ENCODE results near the gene FCHO2.

Gene FCHO2

GRCh38 chr5:73119451-73120157, 163.8 kb downstream of the FCHO2 start:
- Histone ChIP-seq H3K4me3 (ENCODE audit: low read length) (peak overlapping the region; percentile 53), H3K79me2 (ENCODE audit: control insufficient read depth, low read length) (no peaks in the 10 kb centered on the region), H3K36me3 (ENCODE audit: control insufficient read depth, low read length) (no peaks in the 10 kb centered on the region), H3K27me3 (ENCODE audit: control insufficient read depth, low read length) (peaks cover 9% of the 10 kb centered on the region; the same call in 1 of the 2 replicates), H4K20me1 (ENCODE audit: control insufficient read depth, insufficient read depth, low read depth, low read length) (no peaks in the 10 kb centered on the region), H3F3A (ENCODE audit: control insufficient read depth, insufficient read depth) (no peaks in the 10 kb centered on the region), H3K4me1 (ENCODE audit: control insufficient read depth, low read length) (peaks cover 20% of the 10 kb centered on the region), H3K9me2 (replicated peaks; ENCODE audit: control insufficient read depth, low read length) (no peaks in the 10 kb centered on the region), H3K9me3 (ENCODE audit: control insufficient read depth, insufficient read depth, low read length) (no peaks in the 10 kb centered on the region), H3K4me2 (ENCODE audit: low read length) (peak overlapping the region; percentile 36), H3K27ac (ENCODE audit: low read depth, low read length) (no peak overlapping the region)
- TF ChIP-seq EZH2phosphoT487 (IDR thresholded peaks at IDR 0.05; ENCODE audit: borderline replicate concordance, low read length) (no peak), CTCF (IDR thresholded peaks at IDR 0.05; ENCODE audit: low read depth, low read length, poor library complexity, severe bottlenecking) (no peak)

- H3K4me1 ChIP-seq (ENCODE audit: control insufficient read depth, low read length) = peaks cover 20% of the 10 kb centered on the region
- H3K79me2 ChIP-seq (ENCODE audit: control insufficient read depth, low read length) = no peaks in the 10 kb centered on the region
- H3K9me2 ChIP-seq (replicated peaks; ENCODE audit: control insufficient read depth, low read length) = no peaks in the 10 kb centered on the region
- H3K4me3 ChIP-seq (ENCODE audit: low read length) = peak within 1 kb of the TSS; percentile 53
- H3K36me3 ChIP-seq (ENCODE audit: control insufficient read depth, low read length) = no peaks in the 10 kb centered on the region
- no peak for TF ChIP-seq EZH2phosphoT487 (IDR thresholded peaks at IDR 0.05; ENCODE audit: borderline replicate concordance, low read length)
- no peak for TF ChIP-seq CTCF (IDR thresholded peaks at IDR 0.05; ENCODE audit: low read depth, low read length, poor library complexity, severe bottlenecking)
- peak within 1 kb of the TSS; percentile 40 for H3K4me2 ChIP-seq (ENCODE audit: low read length)
- no peak within 1 kb of the TSS for H3K27ac ChIP-seq (ENCODE audit: low read depth, low read length)
- H3F3A ChIP-seq (ENCODE audit: control insufficient read depth, insufficient read depth) = no peaks in the 10 kb centered on the region
- no peaks in the 10 kb centered on the region for H3K9me3 ChIP-seq (ENCODE audit: control insufficient read depth, insufficient read depth, low read length)
- 0 out of 2 replicates have a peak, but pooled peaks cover 4% of the 10 kb centered on the region for H3K27me3 ChIP-seq (ENCODE audit: control insufficient read depth, low read length)
- no peaks in the 10 kb centered on the region for H4K20me1 ChIP-seq (ENCODE audit: control insufficient read depth, insufficient read depth, low read depth, low read length)
Observed at GRCh38 chr5:73120222-73121118, 164.6 kb downstream of the FCHO2 start, which contains the start of gene TMEM171. TSS of gene TMEM171 (plus strand) at chr5:73120575. CDS start at chr5:73123374, 2,799 bp downstream.

- no peak for TF ChIP-seq EZH2phosphoT487 (IDR thresholded peaks at IDR 0.05; ENCODE audit: borderline replicate concordance, low read length)
- 0 out of 2 replicates have a peak, but pooled peaks cover 4% of the 10 kb centered on the region for H3K27me3 ChIP-seq (ENCODE audit: control insufficient read depth, low read length)
Observed at GRCh38 chr5:73121119-73121463, 165.2 kb downstream of the FCHO2 start.

More at GRCh38 chr5:73121119-73121463, 165.2 kb downstream of the FCHO2 start:
- Histone ChIP-seq H3K9me2 (replicated peaks; ENCODE audit: control insufficient read depth, low read length) (no peaks in the 10 kb centered on the region), H4K20me1 (ENCODE audit: control insufficient read depth, insufficient read depth, low read depth, low read length) (no peaks in the 10 kb centered on the region), H3K4me1 (ENCODE audit: control insufficient read depth, low read length) (peaks cover 27% of the 10 kb centered on the region), H3K79me2 (ENCODE audit: control insufficient read depth, low read length) (no peaks in the 10 kb centered on the region), H3K4me3 (ENCODE audit: low read length) (peak overlapping the region; percentile 53), H3K9me3 (ENCODE audit: control insufficient read depth, insufficient read depth, low read length) (no peaks in the 10 kb centered on the region), H3K4me2 (ENCODE audit: low read length) (peak overlapping the region; percentile 40), H3K27ac (ENCODE audit: low read depth, low read length) (no peak overlapping the region), H3K36me3 (ENCODE audit: control insufficient read depth, low read length) (no peaks in the 10 kb centered on the region), H3F3A (ENCODE audit: control insufficient read depth, insufficient read depth) (no peaks in the 10 kb centered on the region)

All from DOHH2 (cell line).